Hepatocyte (in vitro differentiated cells): Measurements from ENCODE around the gene ZFP36.

Experiments used
- EZH2phosphoT487 ChIP-seq: fragments of 200-600 bp; sonication (generic); IDR thresholded peaks from one replicate; pipeline ENCODE4 v1.6.1; 2018; ENCODE audit warnings: antibody characterized with exemption, mild to moderate bottlenecking, low read depth, moderate library complexity; ENCODE audit not compliant: unreplicated experiment, severe bottlenecking
- TF ChIP-seq, protein P1 (sequence below): fragments of 200-600 bp; sonication (generic); IDR thresholded peaks from 2 replicates; pipeline ENCODE4 v1.5.1; 2016; ENCODE audit warnings: antibody characterized with exemption, mild to moderate bottlenecking; ENCODE audit not compliant: poor library complexity

DNA sequence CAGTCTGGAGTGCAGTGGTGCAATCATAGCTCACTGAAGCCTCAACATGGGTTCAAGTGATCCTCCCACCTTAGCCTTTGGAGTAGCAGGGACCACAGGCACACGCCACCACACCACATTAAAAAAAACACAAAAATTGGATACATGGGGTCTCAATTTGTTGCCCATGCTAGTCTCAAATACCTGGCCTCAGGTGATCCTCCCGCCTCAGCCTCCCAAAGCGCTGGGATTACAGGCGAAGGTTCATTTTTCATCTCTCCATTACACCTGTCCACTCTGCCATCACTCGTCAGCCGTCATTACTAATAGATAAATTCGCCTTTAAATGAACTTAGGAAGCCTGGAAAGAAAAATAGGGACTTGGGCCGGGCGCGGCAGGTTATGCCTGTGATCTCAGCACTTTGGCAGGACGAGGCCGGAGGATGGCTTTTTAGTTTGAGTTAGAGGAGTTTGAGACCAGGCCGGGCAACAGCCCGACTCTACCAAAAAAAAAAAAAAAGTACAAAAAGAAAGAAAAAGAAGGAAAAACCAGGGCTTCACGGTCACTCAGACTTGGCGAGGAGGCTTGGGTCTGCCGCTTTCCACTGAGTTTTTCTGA is 38.0 kb downstream of the ZFP36 start:
- TF ChIP-seq, protein P1, sequence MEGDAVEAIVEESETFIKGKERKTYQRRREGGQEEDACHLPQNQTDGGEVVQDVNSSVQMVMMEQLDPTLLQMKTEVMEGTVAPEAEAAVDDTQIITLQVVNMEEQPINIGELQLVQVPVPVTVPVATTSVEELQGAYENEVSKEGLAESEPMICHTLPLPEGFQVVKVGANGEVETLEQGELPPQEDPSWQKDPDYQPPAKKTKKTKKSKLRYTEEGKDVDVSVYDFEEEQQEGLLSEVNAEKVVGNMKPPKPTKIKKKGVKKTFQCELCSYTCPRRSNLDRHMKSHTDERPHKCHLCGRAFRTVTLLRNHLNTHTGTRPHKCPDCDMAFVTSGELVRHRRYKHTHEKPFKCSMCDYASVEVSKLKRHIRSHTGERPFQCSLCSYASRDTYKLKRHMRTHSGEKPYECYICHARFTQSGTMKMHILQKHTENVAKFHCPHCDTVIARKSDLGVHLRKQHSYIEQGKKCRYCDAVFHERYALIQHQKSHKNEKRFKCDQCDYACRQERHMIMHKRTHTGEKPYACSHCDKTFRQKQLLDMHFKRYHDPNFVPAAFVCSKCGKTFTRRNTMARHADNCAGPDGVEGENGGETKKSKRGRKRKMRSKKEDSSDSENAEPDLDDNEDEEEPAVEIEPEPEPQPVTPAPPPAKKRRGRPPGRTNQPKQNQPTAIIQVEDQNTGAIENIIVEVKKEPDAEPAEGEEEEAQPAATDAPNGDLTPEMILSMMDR: no peak
- TF ChIP-seq EZH2phosphoT487: no peak
